NCI-H1105 (cell line): ENCODE measurements around the gene ALG2.
"Not testable (repeated sequence)": the region's sequence is repeated elsewhere in the genome, so short reads cannot be mapped to it uniquely, and the experiment has no call there.

ENCODE experiments used
- DNase-seq: peaks from one replicate; lab custom pipeline; 2025; lab: John Stamatoyannopoulos, UW

ALG2 gene

DNA sequence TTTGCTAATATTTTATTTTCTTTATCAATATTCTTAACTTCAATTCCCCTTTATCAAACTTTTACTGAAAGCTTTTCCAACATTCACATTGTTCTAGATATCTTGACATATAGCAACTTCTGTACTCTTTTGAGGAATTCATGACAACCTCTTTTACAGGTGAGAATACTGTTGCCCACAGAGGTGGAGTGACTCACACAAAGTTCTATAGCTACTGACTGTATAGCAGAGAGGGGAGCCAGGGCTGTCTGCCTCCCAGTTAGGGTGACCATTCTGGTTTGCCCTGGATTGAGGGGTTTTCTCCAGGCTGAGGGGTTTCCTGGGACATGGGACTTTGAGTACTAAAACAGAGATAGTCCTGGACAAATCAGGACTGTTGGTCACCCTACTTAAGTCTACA, 16.6 kb upstream of the ALG2 start:
- DNase-seq = no peak

DNA sequence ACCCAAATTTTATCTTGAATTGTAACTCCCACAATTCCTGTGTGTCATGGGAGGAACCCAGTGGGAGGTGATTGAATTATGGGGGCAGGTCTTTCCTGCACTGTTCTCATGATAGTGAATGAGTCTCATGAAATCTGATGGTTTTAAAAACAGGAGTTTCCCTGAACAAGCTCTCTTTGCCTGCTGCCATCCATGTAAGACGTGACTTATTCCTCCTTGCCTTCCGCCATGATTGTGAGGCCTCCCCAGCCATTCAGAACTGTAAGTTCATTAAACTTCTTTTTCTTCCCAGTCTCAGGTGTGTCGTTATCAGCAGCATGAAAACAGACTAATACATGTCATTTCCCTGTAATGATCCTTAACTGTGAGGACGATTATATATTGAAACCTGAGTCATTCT, 16.1 kb upstream of the ALG2 start:
- DNase-seq = not testable (repeated sequence)

DNA sequence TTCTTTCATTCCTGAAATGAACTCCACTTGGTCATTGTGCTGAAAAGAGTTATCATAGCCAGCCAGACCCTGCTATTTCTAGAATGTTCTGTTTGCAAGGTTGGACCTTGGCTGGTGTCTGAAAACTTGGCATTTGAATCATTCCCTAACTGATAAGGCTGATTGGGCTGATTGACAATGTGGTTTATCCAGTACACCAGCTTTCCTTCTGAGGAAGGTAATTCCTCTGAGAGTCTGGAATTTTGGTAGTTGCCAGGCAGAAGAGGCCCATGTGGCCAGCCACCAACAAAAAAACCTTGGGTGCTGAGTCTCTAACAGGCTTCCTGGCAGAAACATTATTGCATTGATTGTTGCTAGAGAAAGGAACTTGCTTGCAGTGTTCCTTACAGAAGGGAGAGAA, 15.6 kb upstream of the ALG2 start:
- DNase-seq = no peak

DNA sequence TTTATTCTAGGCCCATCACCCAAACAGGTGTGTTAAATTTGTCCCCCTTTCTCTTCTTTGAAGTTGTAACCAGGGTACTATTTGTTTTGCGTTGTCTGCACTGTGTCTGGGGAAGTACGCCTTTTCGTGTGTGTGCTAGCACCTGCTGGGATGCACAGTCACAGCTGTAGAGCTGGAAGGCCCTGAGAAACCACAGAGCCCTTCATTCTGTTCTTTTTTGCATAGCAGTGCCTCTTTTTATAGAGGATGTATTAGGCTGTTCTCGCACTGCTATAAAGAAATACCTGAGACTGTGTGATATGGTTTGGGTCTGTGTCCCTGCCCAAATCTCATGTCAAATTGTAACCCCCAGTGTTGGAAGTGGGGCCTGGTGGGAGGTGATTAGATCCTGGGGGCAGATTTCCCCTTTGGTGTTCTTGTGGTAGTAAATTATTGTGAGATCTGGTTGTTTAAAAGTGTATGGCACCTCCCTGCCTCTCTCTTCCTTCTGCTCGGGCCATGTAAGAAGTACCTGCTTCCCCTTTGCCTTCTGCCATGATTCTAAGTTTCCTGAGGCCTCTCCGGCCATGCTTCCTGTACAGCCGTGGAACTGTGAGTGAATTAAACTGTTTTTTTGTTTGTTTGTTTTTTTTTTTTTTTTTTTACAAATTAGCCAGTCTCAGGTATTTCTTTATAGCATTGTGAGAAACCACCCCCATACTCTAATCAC, 14.3 kb upstream of the ALG2 start:
- no peak for DNase-seq

DNA sequence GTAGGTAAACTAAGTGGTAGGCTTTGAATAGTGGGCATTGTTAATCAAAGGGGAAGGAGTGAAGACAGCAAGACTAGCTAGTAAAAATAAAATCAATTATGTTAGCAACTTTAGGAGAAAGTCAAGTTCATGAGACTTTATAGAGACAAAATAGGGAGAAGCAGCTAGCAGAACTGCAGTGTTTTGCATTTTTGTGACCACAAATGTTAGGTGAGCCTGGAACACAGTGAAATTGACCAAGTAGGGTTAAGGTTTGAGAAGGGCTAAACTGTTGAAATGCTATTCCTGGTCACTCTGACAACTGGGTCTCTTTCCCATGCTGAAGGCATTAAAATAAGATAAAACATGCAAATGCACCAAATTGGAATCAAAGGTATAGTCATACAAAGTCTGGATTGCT, 13.3 kb upstream of the ALG2 start:
- DNase-seq = no peak

DNA sequence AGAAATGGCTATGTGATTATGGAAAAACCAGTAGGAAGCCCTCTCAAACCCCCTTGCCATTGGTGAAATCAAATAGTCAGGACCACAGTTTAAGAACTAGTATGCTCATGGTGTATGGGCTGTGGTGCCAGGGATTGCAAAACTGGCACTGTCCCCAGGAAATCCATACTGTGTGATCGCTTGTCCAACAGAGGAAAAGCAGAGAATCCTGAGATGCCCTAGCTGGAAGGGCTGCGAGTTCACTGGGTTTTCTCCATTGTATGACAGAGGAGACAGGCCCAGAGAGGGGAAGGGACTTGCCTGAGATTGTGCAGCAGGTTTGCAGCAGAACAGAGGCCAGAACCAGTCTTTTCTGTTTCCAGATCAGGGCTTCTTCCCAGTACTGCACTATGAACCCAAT, 12.9 kb upstream of the ALG2 start:
- DNase-seq = no peak

DNA sequence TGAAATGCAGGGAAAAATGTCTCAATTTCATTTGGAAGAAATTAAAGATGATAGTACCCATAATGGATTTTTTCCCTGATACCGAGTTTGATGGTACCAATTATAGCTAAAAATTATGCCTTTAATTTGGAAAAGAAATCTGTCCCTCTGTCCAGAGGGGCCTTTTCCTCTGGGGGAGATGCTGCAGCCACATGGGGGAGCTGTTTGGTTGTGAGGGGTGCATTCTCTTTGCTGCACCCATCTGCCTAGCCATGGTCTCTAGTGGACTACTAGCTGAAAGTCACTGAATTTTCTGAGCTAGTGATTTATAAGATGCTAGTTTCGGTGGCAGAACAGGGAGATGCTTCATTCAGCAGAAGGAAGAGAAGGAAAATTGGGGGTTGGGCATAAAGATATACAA, 10.0 kb upstream of the ALG2 start:
- no peak for DNase-seq

DNA sequence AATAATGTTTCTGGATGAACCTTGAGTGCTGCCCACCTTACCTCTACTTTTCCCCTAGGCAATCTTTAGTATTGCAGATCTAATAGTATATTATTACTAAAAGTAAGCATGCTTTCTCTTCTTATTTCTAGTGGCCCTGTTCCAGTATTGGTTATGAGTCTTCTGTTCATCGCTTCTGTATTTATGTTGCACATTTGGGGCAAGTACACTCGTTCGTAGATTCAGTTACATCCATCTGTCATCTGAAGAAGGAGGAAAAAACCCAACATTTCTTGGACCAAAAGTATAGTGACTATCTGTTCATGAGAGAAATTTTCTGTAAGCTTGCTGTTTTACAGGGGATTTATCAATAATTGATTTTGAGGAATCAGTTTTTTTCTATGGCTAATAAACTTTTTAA, 8.5 kb upstream of the ALG2 start:
- DNase-seq = no peak

DNA sequence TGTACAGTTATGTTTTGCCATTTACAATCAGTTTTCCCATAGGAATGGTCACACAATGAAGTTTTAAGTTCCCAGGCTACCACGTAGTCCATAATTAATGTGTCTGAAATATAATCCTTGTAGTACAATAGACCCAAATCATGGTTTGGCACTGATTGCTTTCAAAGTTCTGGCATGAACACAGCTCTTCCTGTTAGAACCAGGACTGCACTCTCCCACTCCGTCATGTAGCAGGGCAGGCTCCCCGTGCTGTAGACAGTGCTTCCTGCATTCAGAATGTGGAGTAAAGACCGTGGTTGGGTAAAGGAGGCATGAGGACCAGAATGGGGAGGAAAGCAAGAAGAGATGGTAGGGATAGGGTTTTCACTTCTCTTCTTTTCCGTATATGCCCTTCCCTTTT, 4.3 kb upstream of the ALG2 start:
- DNase-seq = no peak

DNA sequence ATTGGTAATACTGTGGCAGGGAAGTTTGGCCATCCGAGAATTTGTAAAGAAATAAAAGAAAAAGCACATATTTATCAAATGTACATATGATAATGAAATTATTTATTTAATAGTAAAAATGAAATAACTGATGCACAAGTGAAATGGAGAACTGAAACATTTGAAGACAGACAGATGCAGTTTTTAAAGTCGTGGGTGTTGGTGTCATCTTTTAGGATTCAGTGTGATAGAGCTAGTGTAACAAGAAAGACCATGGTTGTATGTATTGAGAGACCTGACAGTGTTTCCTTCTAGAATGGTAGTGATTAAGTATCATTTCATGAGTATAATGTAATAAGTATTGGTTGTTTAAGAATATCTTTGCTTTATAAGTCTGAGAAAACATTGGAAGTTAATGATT, 2.7 kb upstream of the ALG2 start:
- no peak for DNase-seq

DNA sequence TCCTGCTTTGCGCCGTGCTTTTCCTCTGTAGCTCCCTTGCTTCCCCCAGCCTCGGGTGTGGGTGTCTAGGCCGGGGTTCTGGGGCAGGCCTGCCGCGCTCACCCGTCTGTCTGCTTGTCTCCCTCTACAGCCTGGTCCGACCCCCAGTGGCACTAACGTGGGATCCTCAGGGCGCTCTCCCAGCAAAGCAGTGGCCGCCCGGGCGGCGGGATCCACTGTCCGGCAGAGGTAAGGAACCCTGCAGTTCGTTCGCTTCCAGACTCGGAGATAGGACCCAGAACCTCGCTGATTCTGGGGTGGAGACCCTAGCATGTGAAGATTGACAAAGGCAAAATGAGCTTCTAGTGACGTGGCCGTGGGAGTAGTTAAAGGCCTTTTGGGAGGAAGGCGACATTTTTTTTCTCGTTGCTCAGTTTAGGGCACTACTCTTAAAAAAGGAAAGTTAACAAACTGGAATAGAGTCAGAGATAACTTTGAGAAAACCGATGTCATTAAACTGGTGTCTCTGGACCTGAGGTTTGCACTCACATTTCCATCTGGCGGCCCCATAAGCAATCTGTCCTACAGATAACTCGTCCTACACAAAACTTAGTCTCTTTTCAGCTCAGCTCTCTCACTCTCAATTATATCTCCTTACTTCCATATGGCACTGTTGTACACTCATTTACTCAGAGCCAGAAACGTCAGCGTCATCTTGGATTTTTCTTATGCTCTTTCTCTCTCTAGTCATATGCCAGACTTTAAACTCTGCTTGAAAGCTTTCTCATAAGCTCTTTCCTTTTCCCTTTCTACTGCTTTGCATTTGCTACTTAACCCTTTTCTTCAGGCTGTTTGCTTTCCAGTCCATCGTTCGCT, 901 bp upstream of the ALG2 start:
- no peak for DNase-seq

DNA sequence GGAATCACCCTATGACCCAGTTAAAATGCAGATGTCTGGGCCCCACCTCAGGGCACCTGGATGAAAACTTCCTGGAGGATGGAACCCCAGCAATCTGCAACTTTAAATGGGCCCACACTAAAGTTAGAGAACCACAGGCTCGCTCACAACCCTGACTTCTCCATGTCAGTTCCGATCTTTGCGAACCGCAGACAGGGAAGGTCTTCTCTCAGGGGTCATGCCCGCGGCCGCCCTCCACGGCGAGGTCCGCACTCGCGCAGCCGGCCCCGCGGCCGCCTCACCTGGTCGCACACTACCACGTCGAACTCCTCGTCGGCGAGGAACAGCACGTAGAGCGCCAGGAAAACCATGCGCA, 499 bp downstream of the ALG2 start:
- no peak for DNase-seq

DNA sequence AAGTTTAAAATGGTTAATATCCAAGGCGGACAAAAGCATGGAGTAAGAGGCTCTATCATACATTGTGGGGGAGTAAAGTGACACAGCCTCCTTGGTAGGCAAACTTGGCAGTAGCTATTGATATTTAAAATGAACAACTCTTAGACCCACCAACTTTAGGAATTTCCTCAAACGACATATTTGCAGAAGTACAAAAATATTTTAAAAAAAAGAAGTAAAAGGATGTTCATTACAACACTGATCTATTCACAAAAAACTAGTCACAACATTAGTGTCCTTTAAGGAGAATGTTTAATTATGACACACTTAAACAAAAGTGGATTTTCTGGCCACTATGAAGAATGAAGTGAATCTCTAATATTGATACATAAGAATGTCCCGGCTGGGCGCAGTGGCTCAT, 1.7 kb downstream of the ALG2 start:
- no peak for DNase-seq

DNA sequence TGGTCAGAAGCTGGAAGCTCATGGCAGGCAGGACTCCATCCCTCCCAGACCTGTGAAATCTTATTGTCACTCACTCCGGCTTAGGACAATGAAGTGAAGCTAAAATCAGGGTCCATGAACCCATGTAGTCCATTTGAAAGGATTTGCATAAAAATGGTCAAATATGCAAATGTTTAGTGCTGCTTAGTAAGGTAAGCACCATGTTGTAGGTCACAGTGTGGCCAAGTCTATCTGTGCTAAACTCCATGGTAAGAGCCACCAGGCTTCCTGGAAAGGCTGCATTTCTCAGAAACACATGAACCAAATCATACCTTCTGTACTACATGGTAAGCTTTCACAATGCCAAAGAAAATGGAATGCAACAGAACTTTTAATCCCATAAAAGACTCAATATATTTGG, 5.7 kb downstream of the ALG2 start:
- no peak for DNase-seq

DNA sequence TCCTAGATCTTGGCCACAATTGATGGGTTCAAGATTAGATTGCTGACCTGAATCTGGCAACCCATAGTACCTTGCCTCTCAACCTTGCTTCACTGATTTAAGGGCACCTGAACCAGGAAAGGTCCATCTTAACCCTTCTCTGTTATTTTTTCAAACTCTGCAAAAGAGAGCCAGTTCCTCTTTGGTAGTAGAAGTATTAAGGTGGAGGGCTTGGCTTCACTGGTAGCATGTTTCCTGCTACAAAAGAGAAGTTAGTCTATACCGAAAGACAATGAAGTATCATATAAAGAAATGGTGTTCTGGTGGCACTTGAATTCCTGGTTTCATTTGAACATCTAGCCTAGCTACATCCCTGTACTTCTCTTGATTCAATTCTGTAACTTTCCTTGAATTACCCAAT, 8.5 kb downstream of the ALG2 start:
- DNase-seq = no peak

DNA sequence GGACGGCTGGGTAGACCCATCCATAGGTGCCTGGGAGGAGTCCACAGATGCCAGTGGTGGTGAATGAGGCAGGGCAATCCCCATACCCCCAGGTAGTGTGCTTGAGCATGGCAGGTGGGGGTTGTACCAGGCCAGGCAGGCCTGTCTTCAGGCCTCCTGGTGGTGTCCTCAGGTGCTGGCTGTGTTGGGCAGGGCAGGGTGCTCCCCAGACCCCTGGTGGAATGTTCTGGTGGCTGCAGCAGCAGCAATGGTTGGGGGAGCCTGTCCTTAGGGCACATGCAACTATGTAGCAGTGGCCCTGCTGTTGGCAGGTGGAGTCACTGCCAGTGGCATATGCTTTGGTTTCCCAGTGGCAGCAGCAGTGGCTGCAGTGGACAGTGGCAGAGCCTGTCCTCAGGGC, 10.0 kb downstream of the ALG2 start:
- DNase-seq = no peak

DNA sequence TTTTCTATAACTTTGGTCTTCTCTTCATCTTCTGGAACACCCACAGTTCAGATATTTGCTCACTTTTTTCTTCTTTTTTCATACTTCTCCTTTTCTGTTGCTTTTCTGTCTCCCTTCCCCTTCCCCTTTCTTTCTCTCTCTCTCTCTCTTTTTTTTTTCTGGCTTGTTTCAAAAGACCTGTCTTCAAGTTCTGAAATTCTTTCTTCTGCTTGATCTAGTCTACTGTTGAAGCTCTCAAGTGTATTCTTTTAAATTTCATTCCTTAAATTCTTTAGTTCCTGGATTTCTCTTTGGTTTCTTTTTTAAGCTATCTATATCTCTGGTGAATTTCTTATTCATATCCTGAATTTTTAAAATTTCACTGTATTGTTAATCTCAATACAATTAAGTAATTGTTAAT, 11.2 kb downstream of the ALG2 start:
- DNase-seq = no peak

DNA sequence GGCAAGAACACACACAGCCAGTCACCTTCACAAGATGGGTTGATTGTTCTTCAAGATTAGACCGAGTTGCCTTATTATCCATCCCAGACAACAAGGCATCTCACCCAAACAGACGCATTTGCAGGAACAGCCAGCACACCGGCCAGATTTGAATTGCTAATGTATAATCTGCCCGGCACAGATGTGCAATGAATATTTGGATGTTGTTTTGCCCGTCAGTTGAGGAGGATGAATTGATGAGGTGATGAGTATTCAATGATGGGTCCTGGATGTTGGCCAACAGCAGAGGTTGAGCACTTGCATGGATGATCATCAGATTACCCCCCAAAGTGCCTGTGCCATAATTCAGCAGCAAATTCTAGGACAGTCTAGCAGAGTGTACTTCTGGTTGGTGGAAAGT, 20.1 kb downstream of the ALG2 start:
- no peak for DNase-seq

DNA sequence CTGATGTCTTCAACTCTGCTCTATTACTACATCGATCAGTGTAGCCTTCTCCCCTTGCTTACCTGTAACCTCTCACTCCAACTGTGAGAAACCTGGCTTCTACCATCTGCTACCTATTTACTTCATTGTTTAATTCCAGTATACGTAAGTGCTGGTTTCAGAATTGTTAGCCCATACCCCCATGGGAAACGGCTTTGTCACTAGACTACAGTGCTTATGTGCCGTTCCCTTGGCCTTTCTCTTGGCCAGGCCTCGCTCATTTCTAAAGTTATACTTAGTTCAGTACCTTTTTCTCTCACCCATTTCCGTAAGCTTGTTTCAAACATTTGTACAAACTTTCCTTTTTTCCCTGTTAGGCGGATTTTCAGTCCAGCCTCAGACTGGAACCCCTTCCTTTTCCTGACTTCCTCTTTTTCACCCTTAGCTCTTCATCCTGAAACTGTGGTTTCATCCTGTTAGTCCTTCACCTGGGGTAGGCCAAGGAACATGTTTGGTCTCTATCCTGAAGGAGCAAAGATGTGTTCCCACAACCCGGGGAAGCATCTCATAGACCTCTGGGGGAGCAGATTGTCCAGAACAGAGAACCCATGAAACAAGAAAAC, 21.7 kb downstream of the ALG2 start:
- DNase-seq = no peak

DNA sequence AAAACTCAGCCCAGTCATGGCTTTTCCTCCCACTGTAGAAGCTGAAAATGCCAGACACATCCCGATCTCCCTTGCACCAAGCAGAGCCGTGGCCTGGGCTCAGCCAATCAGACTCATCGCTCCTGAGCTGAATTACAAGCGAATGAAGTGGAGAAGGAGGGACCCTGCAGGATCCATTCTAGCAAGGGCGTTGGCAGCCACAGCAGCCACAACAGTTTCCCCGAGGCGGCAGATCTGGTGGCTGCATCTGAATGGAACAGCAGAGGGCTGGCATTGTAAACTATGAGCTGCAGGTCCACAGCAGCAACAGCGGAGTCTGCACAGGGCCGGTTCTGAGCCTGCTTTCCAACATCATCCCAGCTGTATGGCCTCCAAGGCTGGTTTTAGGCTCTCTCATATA, 23.8 kb downstream of the ALG2 start:
- DNase-seq = no peak

DNA sequence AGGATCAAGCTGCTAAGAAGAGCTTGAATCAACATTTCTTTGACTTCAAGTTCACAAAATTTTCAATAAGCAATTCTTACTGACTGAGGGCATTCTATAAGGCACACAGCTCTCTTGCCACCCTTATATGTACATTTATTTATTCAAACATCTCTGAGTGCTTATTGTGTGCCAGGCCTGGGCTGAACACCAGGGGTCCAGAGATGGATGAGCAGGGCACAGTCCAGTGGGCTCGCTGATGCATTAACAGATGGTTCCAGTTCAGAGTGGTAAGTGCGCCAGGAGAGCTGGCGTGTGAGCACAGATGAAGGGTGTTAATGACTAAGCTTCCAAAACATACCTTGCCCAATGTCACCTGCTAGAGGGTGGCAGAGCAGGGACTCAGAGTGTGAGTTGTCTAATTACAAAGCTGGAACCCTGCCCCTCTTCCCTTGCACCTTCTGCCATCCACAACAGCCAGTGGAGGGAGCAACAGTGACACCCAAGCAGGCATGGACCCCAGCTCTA, 24.6 kb downstream of the ALG2 start:
- no peak for DNase-seq

DNA sequence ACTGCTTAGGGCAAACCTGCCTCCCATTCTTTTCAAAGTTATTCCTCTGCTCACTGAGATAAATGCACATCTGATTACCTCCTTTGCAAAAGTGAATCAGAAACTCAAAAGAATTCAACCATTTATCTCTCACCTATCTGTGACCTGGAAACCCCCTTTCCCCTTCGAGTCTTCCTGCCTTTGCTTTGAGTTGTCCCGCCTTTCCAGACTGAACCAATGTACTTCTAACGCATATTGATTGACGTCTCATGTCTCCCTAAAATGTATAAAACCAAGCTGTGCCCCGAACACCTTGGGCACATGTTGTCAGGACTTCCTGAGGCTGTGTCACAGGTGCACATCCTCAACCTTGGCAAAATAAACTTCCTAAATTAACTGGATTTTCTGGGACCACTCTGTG, 25.3 kb downstream of the ALG2 start:
- DNase-seq = not testable (repeated sequence)

DNA sequence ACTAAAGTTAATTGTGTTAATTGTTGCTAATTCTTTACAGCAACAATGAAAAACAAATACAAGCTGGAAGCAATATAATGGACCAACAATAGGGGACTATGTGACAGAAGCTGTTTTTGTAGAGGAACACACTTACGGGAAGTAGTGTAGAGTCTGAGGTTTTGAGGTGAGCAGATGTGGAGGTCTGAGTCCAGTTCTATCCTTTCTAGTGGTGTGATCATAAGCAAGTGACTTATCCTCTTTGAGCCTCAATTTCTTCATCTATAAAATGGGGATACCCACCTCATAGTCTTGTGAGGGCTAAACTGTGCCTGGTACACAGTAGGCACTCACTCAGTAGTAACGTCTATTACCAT, 28.3 kb downstream of the ALG2 start:
- no peak for DNase-seq
